Measurements from ENCODE around the gene B3GNT4. TPM values are rescaled to one million over a fixed set of nuclear protein-coding genes. Genes with fewer than 3 reads are reported as not detected.
A peak's percentile ranks its signal among the peaks of the same experiment; 100 is the strongest.
"Not testable (repeated sequence)": the region's sequence is repeated elsewhere in the genome, so short reads cannot be mapped to it uniquely, and the experiment has no call there.

Gene B3GNT4
- total RNA-seq, 1 experiment from 2014 or later: not detected

DNA sequence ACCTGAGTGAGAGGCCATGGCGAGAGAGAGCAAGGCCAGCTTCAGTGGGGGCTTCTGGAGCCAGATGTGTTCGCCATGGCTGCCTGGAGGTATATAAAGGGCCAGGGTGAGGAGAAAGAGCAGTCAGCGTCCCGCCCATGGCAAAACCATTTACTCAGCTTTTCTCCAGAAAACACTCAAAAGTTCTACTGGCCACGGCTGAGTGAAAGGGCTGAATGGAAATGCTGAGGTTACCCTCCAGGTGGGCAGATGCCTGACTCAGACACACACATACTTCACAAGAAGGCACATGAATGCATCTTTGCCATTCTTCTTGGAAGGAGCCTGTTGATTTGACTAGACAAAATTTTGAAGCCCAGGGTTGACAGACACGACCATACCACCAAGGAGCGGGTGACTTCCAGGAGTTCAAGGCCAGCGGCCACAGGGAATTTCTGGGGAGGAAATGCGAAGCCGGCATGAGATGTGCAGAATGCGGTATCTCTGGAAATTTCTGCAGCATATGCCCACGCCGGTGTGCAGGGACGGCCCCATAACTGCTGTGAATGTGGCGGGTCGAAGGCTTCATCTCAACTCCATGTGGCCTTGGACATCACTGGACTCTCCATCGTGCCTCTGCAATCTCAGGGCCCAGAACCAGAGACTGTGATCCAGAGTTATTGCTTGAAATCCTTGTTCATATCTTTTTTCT, 29.2 kb upstream of the B3GNT4 start, which contains the start of gene IL31:
Gene IL31, minus strand, starts transcription at position 67 of the 691 bp plus-strand sequence. Its CDS starts 49 bp downstream, at position 18.
- Histone ChIP-seq H3K27ac (no peak within 1 kb of the TSS), H3K4me1 (replicated peaks) (no peaks in the 10 kb centered on the region), H3K9me3 (replicated peaks) (no peaks in the 10 kb centered on the region), H3K4me3 (no peak within 1 kb of the TSS), H3K36me3 (no peaks in the 10 kb centered on the region), H3K27me3 (replicated peaks) (no peaks in the 10 kb centered on the region)
- no peak for DNase-seq (ENCODE audit: low read depth in 1 of 2, low spot score in 2 of 2)

GRCh38 chr12:122176473-122176872, 27.0 kb upstream of the B3GNT4 start:
- not testable (repeated sequence) for DNase-seq (ENCODE audit: low read depth in 1 of 2, low spot score in 2 of 2); H3K36me3 ChIP-seq; H3K4me1 ChIP-seq (replicated peaks); H3K27ac ChIP-seq; H3K4me3 ChIP-seq; H3K9me3 ChIP-seq (replicated peaks); H3K27me3 ChIP-seq (replicated peaks)

GRCh38 chr12:122182887-122183587, 20.5 kb upstream of the B3GNT4 start, which contains the start of gene LRRC43:
TSS of gene LRRC43 (plus strand) at chr12:122183123. CDS start at chr12:122183145, 22 bp downstream.
- H3K9me3 ChIP-seq (replicated peaks): no peaks in the 10 kb centered on the region
- H3K4me3 ChIP-seq: 0 out of 2 replicates have a peak within 1 kb of the TSS, but pooled peaks have one; percentile 11
- H3K27ac ChIP-seq: no peak within 1 kb of the TSS
- no peak for DNase-seq (ENCODE audit: low read depth in 1 of 2, low spot score in 2 of 2)
- H3K36me3 ChIP-seq: no peaks in the 10 kb centered on the region
- 0 out of 2 replicates have a peak, but pooled peaks cover 4% of the 10 kb centered on the region for H3K27me3 ChIP-seq (replicated peaks)
- H3K4me1 ChIP-seq (replicated peaks): no peaks in the 10 kb centered on the region

GRCh38 chr12:122183588-122183940, 19.9 kb upstream of the B3GNT4 start:
- Histone ChIP-seq H3K36me3 (no peaks in the 10 kb centered on the region), H3K9me3 (replicated peaks) (no peaks in the 10 kb centered on the region), H3K27me3 (replicated peaks) (0 out of 2 replicates have a peak, but pooled peaks cover 4% of the 10 kb centered on the region), H3K4me1 (replicated peaks) (no peaks in the 10 kb centered on the region), H3K4me3 (no peak overlapping the region), H3K27ac (no peak overlapping the region)
- DNase-seq (ENCODE audit: low read depth in 1 of 2, low spot score in 2 of 2): no peak

DNA sequence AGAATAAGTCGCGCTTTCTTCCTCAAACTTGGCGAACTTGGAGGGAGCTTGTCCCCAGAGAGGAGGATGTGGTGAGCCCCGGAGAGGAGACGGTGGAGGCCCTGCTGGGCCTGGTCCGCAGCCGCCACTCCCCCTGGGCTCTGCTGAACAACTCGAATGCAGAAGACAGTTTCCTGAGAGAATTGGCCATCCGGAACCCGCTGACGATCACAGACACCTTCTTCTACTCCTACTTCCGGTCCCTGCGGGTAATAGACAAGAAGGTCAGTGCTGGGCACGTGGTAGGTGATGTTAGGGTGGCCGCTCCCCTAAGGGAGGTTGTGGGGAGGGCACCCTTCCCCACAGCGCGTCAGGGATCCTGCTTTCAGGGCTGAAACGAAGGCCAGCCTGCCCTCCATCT, 19.0 kb upstream of the B3GNT4 start:
- DNase-seq (ENCODE audit: low read depth in 1 of 2, low spot score in 2 of 2): no peak
- Histone ChIP-seq H3K27me3 (replicated peaks) (0 out of 2 replicates have a peak, but pooled peaks cover 4% of the 10 kb centered on the region), H3K36me3 (no peaks in the 10 kb centered on the region), H3K4me1 (replicated peaks) (no peaks in the 10 kb centered on the region), H3K4me3 (no peak overlapping the region), H3K9me3 (replicated peaks) (no peaks in the 10 kb centered on the region), H3K27ac (no peak overlapping the region)

DNA sequence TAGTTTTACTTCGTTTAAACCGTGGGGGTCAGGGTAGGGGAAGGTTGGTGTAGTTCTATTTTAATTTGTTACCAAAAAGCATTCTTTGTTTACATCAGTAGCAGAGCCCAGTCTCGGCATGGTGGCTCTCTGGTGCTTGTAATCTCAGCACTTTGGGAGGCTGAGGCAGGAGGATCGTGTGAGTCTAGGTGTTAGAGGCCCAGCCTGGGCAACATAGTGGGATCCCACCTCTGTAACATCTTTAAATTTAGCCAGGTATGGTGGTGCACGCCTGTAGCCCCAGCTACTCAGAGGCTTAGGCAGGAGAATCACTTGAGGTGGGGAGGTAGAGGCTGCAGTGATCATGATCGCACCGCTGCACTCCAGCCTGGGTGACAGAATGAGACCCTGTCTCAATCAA, 18.4 kb upstream of the B3GNT4 start:
- no peak for DNase-seq (ENCODE audit: low read depth in 1 of 2, low spot score in 2 of 2)
- Histone ChIP-seq H3K4me3 (no peak overlapping the region), H3K27ac (no peak overlapping the region), H3K4me1 (replicated peaks) (no peaks in the 10 kb centered on the region), H3K36me3 (no peaks in the 10 kb centered on the region), H3K27me3 (replicated peaks) (0 out of 2 replicates have a peak, but pooled peaks cover 4% of the 10 kb centered on the region), H3K9me3 (replicated peaks) (no peaks in the 10 kb centered on the region)

DNA sequence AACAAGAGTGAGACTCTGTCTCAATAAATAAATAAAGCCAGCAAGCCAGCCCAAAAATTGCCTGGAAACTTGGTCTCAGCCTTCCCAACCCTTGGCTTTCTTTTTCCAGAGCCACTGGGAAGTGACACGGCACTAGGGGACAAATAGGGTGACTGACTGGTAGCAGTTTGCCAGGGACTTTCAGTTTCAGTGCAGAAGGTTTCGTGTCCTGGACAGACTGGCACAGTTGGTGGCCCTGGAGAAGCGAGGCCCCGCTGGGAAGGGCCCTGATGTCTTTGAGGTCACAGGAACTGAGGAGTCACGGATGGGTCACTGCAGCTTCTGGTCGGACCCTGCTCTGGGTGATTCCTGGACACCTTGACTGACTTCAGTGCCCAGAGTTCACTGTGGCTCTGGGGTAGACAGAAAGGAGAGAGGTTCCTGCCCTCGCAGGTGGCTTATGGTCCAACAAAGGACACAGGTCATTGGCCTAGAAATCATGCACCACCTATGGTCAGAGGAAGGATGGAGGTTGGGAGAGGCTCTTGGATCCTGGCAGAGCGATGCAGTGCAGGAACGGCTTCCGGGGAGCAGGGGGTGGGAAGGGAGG, 17.9 kb upstream of the B3GNT4 start:
- Histone ChIP-seq H3K27ac (no peak overlapping the region), H3K4me3 (no peak overlapping the region)
- no peak for DNase-seq (ENCODE audit: low read depth in 1 of 2, low spot score in 2 of 2)

DNA sequence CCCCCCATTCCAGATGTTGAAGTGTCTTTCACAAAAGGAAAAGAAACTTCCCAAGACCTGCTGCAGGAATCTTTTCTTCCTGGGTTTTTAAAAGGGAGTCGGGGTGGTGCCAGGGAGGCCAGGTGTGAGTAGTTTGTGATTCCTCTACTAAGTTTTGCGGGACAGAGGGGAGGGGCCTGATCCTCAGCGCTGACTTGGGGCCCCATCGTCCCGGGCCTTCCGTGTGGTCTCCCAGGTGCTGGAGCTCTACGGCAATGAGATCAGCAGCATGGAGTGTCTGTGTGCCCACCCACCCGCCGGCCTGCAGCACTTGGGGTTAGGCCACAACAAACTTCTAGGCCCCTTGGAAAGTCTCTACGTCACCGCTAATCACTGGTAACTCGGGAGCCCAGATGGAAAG, 16.0 kb upstream of the B3GNT4 start:
- H3K9me3 ChIP-seq (replicated peaks): no peaks in the 10 kb centered on the region
- no peak for DNase-seq (ENCODE audit: low read depth in 1 of 2, low spot score in 2 of 2)
- H3K4me1 ChIP-seq (replicated peaks): no peaks in the 10 kb centered on the region
- no peaks in the 10 kb centered on the region for H3K36me3 ChIP-seq
- H3K27me3 ChIP-seq (replicated peaks): 0 out of 2 replicates have a peak, but pooled peaks cover 4% of the 10 kb centered on the region
- H3K27ac ChIP-seq: no peak overlapping the region
- H3K4me3 ChIP-seq: no peak overlapping the region

More for the DNA sequence above, 17.9 kb upstream of the B3GNT4 start:
- 0 out of 2 replicates have a peak, but pooled peaks cover 4% of the 10 kb centered on the region for H3K27me3 ChIP-seq (replicated peaks)
- H3K36me3 ChIP-seq: no peaks in the 10 kb centered on the region
- H3K4me1 ChIP-seq (replicated peaks): no peaks in the 10 kb centered on the region
- H3K9me3 ChIP-seq (replicated peaks): no peaks in the 10 kb centered on the region

- Histone ChIP-seq H3K9me3 (replicated peaks) (no peaks in the 10 kb centered on the region), H3K4me1 (replicated peaks) (no peaks in the 10 kb centered on the region), H3K4me3 (no peak overlapping the region), H3K36me3 (no peaks in the 10 kb centered on the region), H3K27ac (no peak overlapping the region), H3K27me3 (replicated peaks) (no peaks in the 10 kb centered on the region)
- DNase-seq (ENCODE audit: low read depth in 1 of 2, low spot score in 2 of 2): no peak
These were observed 13.7 kb upstream of the B3GNT4 start for GRCh38 chr12:122189626-122190475.

DNA sequence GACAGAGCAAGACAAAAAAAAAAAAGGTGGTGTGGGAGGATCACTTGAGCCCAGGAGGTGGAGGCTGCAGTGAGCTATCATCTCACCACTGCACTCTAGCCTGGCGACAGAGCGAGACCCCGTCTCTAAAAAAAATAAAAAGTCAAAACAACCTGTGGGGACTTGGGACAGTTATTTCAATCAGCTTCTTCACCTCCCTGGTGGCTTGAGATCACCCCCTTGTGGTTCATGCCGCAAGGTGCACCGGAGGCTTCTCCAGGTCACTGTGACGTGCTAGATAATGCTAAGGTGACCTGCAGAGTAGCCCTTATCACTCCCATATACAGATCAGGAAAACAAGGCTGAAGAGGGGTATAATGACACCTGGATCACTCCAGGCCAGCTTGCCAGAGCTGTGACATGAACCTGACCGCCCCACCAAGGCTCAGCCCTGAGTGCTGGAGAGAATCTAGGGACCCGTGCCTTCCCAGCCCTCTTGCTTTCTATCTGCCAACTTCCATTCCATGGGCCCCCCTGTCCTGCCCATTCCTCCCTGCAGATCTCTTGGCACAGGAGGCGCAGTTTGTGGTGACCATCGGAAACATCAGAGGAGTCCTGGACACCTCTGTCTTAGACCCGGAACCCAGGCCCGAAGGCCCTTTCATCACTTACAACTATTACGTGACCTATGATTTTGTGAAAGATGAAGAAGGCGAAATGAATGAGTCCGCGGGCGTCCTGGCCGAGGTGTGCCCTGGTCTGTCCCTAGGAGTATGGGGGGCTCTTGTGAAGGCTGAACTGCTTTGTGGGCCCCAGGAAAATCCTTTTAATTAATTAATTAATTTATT, 12.5 kb upstream of the B3GNT4 start:
- no peaks in the 10 kb centered on the region for H3K36me3 ChIP-seq
- H3K27ac ChIP-seq: no peak overlapping the region

DNA sequence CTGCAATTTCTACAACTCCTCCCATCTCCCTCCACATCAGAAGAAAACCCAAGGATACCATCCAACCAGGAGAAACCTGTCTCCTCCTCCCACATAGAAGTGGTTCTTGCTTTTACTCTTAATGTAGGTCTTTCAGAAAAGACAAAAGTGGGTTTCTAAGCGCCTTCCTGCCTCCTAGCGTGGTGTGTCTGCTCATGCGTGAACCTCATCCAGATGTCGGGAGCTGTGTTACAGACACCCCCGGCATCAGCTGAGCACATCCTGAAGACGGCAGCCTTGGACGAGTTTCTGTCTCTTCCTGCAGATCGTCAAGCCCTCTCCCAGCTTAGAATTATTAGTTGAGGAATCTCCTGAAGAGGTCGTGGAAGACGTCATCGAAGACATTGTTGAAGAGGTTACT, 11.1 kb upstream of the B3GNT4 start:
- Histone ChIP-seq H3K4me1 (replicated peaks) (no peaks in the 10 kb centered on the region), H3K4me3 (no peak overlapping the region), H3K9me3 (replicated peaks) (no peaks in the 10 kb centered on the region; the same call in 1 of the 2 replicates), H3K27ac (no peak overlapping the region), H3K36me3 (no peaks in the 10 kb centered on the region), H3K27me3 (replicated peaks) (no peaks in the 10 kb centered on the region)
- DNase-seq (ENCODE audit: low read depth in 1 of 2, low spot score in 2 of 2): no peak

More for the DNA sequence above, 12.5 kb upstream of the B3GNT4 start:
- Histone ChIP-seq H3K27me3 (replicated peaks) (no peaks in the 10 kb centered on the region), H3K4me1 (replicated peaks) (no peaks in the 10 kb centered on the region), H3K9me3 (replicated peaks) (no peaks in the 10 kb centered on the region; the same call in 1 of the 2 replicates), H3K4me3 (no peak overlapping the region)
- peak; percentile 29 to 59 for DNase-seq (ENCODE audit: low read depth in 1 of 2, low spot score in 2 of 2)

DNA sequence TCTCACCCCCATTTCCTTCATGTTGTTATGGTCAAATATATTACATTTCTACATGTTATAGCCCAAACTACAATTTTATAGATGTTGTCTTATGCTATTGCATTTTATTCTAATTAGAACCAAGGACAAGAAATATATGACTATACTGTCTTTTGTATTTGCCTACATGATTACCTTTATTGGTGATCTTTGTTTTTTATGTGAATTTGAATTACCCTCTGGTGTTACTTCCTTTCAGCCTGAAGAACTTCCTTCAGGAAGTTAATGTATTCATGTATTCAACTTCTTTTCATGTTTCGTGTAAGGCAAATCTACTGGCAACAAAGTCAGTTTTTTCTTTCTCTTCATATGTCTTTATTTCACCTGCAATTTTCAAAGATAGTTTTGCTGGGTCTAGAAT, 8.7 kb upstream of the B3GNT4 start:
- Histone ChIP-seq H3K36me3 (no peaks in the 10 kb centered on the region), H3K4me3 (no peak overlapping the region), H3K4me1 (replicated peaks) (no peaks in the 10 kb centered on the region), H3K27ac (no peak overlapping the region), H3K27me3 (replicated peaks) (no peaks in the 10 kb centered on the region), H3K9me3 (replicated peaks) (no peaks in the 10 kb centered on the region; the same call in 1 of the 2 replicates)
- DNase-seq (ENCODE audit: low read depth in 1 of 2, low spot score in 2 of 2): no peak

Data from SJSA1 (cell line).